ENCODE results near the gene STX11. TPM values are rescaled to one million over a fixed set of nuclear protein-coding genes. Genes with fewer than 3 reads are reported as not detected.

Gene STX11
- total RNA-seq, 1 experiment from 2014 or later: 1.3 TPM

- Mint-ChIP-seq H3K4me1 (ENCODE audit: low read depth, unreplicated experiment) (peaks cover 6% of the 10 kb centered on the region), H3K36me3 (ENCODE audit: insufficient read depth, unreplicated experiment) (no peaks in the 10 kb centered on the region), H3K9me3 (ENCODE audit: unreplicated experiment) (peaks cover 13% of the 10 kb centered on the region), H3K27ac (ENCODE audit: unreplicated experiment) (no peak overlapping the region), H3K4me3 (ENCODE audit: unreplicated experiment) (no peak overlapping the region), H3K27me3 (ENCODE audit: insufficient read depth, unreplicated experiment) (no peaks in the 10 kb centered on the region)
- Histone ChIP-seq H3K4me1 (no peaks in the 10 kb centered on the region; the same call in 1 of the 2 replicates), H3K27me3 (replicated peaks; ENCODE audit: control insufficient read depth, insufficient read depth, low read length) (no peaks in the 10 kb centered on the region), H3K4me3 (ENCODE audit: low read depth, low read length) (no peak overlapping the region), H3K9me3 (no peaks in the 10 kb centered on the region), H3K36me3 (ENCODE audit: control insufficient read depth, insufficient read depth, low read length) (no peaks in the 10 kb centered on the region)
- TF ChIP-seq CTCF (IDR thresholded peaks at IDR 0.05; ENCODE audit: insufficient read depth in 1 of 2, low read depth in 1 of 2, low read length in 1 of 2, severe bottlenecking in 1 of 2, unreplicated experiment in 1 of 2): no peak
- CTCF ChIA-PET: no interaction called here
- DNase-seq: no peak
- POLR2A ChIA-PET: no interaction called here
- intact Hi-C loops (cut with micrococcal nuclease; ENCODE audit: unreplicated experiment): no loop called here
- BruUV-seq (replicated peaks): no TSS peak
Measured at GRCh38 chr6:144190080-144190479, 39.8 kb downstream of the STX11 start.

GRCh38 chr6:144190593-144190992 lies 40.3 kb downstream of the STX11 start:
- H3K27me3 ChIP-seq (replicated peaks; ENCODE audit: control insufficient read depth, insufficient read depth, low read length): no peaks in the 10 kb centered on the region
- Mint-ChIP-seq H3K4me1 (ENCODE audit: low read depth, unreplicated experiment) (peaks cover 6% of the 10 kb centered on the region), H3K4me3 (ENCODE audit: unreplicated experiment) (no peak overlapping the region), H3K27me3 (ENCODE audit: insufficient read depth, unreplicated experiment) (no peaks in the 10 kb centered on the region), H3K9me3 (ENCODE audit: unreplicated experiment) (peaks cover 13% of the 10 kb centered on the region), H3K36me3 (ENCODE audit: insufficient read depth, unreplicated experiment) (no peaks in the 10 kb centered on the region), H3K27ac (ENCODE audit: unreplicated experiment) (no peak overlapping the region)
- no peaks in the 10 kb centered on the region for H3K36me3 ChIP-seq (ENCODE audit: control insufficient read depth, insufficient read depth, low read length)
- no peak for TF ChIP-seq CTCF (IDR thresholded peaks at IDR 0.05; ENCODE audit: insufficient read depth in 1 of 2, low read depth in 1 of 2, low read length in 1 of 2, severe bottlenecking in 1 of 2, unreplicated experiment in 1 of 2)
- ChIA-PET POLR2A (no interaction called here), CTCF (no interaction called here)
- no peak overlapping the region for H3K4me3 ChIP-seq (ENCODE audit: low read depth, low read length)
- intact Hi-C loops (cut with micrococcal nuclease; ENCODE audit: unreplicated experiment): no loop called here
- H3K9me3 ChIP-seq: no peaks in the 10 kb centered on the region
- H3K4me1 ChIP-seq: peaks cover under 1% of the 10 kb centered on the region; the same call in 1 of the 2 replicates
- no TSS peak for BruUV-seq (replicated peaks)
- DNase-seq: no peak

GRCh38 chr6:144193181-144193580 lies 42.9 kb downstream of the STX11 start:
- CTCF ChIA-PET: no interaction called here
- no peak for TF ChIP-seq CTCF (IDR thresholded peaks at IDR 0.05; ENCODE audit: insufficient read depth in 1 of 2, low read depth in 1 of 2, low read length in 1 of 2, severe bottlenecking in 1 of 2, unreplicated experiment in 1 of 2)
- H3K4me1 Mint-ChIP-seq (ENCODE audit: low read depth, unreplicated experiment): peaks cover 6% of the 10 kb centered on the region

More at GRCh38 chr6:144193181-144193580, 42.9 kb downstream of the STX11 start:
- peaks cover 16% of the 10 kb centered on the region for H3K9me3 Mint-ChIP-seq (ENCODE audit: unreplicated experiment)
- BruUV-seq (replicated peaks): no TSS peak
- no peaks in the 10 kb centered on the region for H3K27me3 Mint-ChIP-seq (ENCODE audit: insufficient read depth, unreplicated experiment)
- POLR2A ChIA-PET: no interaction called here
- H3K4me3 ChIP-seq (ENCODE audit: low read depth, low read length): no peak overlapping the region
- intact Hi-C loops (cut with micrococcal nuclease; ENCODE audit: unreplicated experiment): no loop called here
- no peak overlapping the region for H3K27ac Mint-ChIP-seq (ENCODE audit: unreplicated experiment)
- H3K4me1 ChIP-seq: peaks cover 12% of the 10 kb centered on the region
- H3K4me3 Mint-ChIP-seq (ENCODE audit: unreplicated experiment): no peak overlapping the region
- no peaks in the 10 kb centered on the region for H3K9me3 ChIP-seq
- no peak for DNase-seq
- H3K36me3 Mint-ChIP-seq (ENCODE audit: insufficient read depth, unreplicated experiment): no peaks in the 10 kb centered on the region
- no peaks in the 10 kb centered on the region for H3K27me3 ChIP-seq (replicated peaks; ENCODE audit: control insufficient read depth, insufficient read depth, low read length)
- H3K36me3 ChIP-seq (ENCODE audit: control insufficient read depth, insufficient read depth, low read length): no peaks in the 10 kb centered on the region

Measured in Caco-2 (cell line).